WERI-Rb-1 (cell line): ENCODE results near the gene DUXB.

Experiments used
- DNase-seq: peaks from one replicate; pipeline ENCODE4 v3.0.0-alpha.2; 2020
- H3K27ac ChIP-seq: fragments of 250-450 bp; sonication (Bioruptor Pico); 2 replicates; pipeline ENCODE4 v1.5.1; 2020; ENCODE audit warnings: mild to moderate bottlenecking, moderate library complexity
- H3K27me3 ChIP-seq: fragments of 250-450 bp; sonication (Bioruptor Pico); 2 replicates; pipeline ENCODE4 v1.5.1; 2021; ENCODE audit warnings: mild to moderate bottlenecking, low read depth, moderate library complexity; ENCODE audit not compliant: insufficient read depth, severe bottlenecking
- H3K36me3 ChIP-seq: fragments of 250-450 bp; sonication (Bioruptor Pico); 2 replicates; pipeline ENCODE4 v1.5.1; 2020; ENCODE audit warnings: mild to moderate bottlenecking, moderate library complexity
- H3K4me3 ChIP-seq: 2 replicates; pipeline ENCODE4 v1.5.1; 2011; ENCODE audit warnings: low read depth, mild to moderate bottlenecking, control low read depth, low read length
- H3K9me3 ChIP-seq: fragments of 250-450 bp; sonication (Bioruptor Pico); 2 replicates; pipeline ENCODE4 v1.5.1; 2021; ENCODE audit warnings: mild to moderate bottlenecking, moderate library complexity; ENCODE audit not compliant: severe bottlenecking
- TF ChIP-seq, protein P1 (sequence below): IDR thresholded peaks from 2 replicates; pipeline ENCODE4 v1.5.1; 2011; ENCODE audit warnings: low read depth, mild to moderate bottlenecking, control low read depth, inconsistent platforms, low read length

Gene DUXB

DNA sequence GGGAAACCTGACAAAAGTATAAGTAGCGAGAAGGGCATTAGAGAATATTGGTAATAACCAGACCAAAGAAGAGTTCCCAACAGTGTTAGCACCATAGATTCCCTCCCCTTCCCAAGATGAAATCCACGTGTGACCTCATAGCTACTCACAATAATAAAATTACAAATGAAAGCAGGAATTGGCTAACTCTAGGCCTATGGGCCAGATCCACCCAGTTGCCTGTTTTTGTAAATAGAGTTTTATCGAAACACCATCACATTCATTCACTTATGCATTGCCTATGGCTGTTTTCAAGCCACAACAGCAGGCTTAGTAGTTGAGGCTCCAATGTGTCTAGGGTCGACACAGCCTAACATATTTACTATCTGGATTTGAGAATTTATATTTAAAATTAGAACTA, 17.2 kb upstream of the DUXB start:
- H3K27me3 ChIP-seq = no peaks in the 10 kb centered on the region
- H3K36me3 ChIP-seq = no peaks in the 10 kb centered on the region
- H3K27ac ChIP-seq = no peak overlapping the region
- TF ChIP-seq, protein P1, sequence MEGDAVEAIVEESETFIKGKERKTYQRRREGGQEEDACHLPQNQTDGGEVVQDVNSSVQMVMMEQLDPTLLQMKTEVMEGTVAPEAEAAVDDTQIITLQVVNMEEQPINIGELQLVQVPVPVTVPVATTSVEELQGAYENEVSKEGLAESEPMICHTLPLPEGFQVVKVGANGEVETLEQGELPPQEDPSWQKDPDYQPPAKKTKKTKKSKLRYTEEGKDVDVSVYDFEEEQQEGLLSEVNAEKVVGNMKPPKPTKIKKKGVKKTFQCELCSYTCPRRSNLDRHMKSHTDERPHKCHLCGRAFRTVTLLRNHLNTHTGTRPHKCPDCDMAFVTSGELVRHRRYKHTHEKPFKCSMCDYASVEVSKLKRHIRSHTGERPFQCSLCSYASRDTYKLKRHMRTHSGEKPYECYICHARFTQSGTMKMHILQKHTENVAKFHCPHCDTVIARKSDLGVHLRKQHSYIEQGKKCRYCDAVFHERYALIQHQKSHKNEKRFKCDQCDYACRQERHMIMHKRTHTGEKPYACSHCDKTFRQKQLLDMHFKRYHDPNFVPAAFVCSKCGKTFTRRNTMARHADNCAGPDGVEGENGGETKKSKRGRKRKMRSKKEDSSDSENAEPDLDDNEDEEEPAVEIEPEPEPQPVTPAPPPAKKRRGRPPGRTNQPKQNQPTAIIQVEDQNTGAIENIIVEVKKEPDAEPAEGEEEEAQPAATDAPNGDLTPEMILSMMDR = no peak
- no peak for DNase-seq
- no peak overlapping the region for H3K4me3 ChIP-seq
- H3K9me3 ChIP-seq = peaks cover 3% of the 10 kb centered on the region

DNA sequence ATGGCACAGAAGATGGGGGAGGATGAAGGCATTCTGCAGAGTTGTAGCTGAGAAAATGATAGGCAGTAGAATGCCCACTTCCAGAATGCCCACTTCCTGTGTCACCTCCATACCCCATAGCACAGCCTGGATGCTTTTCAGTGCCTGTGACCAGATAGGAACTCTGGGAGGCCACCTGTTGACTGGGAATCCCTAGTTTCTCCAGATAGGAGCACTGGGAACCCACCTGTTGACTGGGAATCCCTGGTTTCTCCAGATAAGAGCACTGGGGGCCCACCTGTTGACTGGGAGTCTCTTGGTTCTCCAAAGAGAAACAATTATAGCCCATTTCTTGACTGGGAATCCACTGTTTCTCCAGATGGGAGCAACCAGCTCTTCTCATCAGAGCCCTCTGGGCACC, 13.4 kb upstream of the DUXB start:
- DNase-seq = no peak
- Histone ChIP-seq H3K36me3 (no peaks in the 10 kb centered on the region), H3K27ac (no peak overlapping the region), H3K27me3 (no peaks in the 10 kb centered on the region), H3K4me3 (no peak overlapping the region), H3K9me3 (peaks cover 9% of the 10 kb centered on the region)
- TF ChIP-seq, protein P1 = no peak

DNA sequence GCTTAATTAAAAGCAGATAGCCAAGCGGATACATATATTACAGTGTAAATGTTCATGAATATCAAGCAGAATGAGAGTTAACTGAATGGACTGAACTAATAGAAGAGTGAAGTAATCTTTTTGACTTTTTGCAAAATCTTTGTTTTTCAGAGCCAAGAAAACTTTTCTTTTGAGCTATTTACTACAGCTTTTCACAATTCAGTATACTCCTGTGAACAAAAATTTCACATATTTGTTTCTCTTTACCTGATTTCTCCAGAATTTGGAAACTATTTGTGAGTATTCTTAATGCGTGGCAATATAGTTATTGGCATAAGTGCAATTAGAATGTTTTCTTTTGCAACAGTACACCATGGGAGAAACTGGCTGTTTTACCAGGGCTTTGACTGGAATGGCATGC, 9.1 kb upstream of the DUXB start:
- no peak overlapping the region for H3K4me3 ChIP-seq
- TF ChIP-seq, protein P1 = no peak
- no peak overlapping the region for H3K27ac ChIP-seq
- no peak for DNase-seq
- peaks cover 6% of the 10 kb centered on the region for H3K9me3 ChIP-seq
- no peaks in the 10 kb centered on the region for H3K36me3 ChIP-seq
- no peaks in the 10 kb centered on the region for H3K27me3 ChIP-seq

DNA sequence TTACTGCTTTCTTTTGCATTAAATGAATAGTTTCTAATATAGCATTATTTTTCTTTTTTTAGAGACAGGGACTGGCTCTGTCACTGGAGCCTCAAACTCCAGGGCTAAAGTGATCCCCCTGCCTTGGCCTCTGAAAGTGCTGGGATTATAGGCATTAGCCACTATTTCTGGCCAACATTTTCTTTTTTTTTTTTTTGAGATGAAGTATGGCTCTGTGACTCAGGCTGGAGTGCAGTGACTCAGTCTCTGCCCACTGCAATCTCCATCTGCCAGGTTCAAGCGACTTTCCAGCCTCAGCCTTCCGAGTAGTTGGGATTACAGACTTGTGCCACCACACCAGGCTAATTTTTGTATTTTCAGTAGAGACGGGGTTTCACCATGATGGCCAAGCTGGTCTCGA, 2.0 kb upstream of the DUXB start:
- Histone ChIP-seq H3K27ac (peak overlapping the region; percentile 1; the same call in 1 of the 2 replicates), H3K9me3 (no peaks in the 10 kb centered on the region), H3K27me3 (no peaks in the 10 kb centered on the region), H3K4me3 (no peak overlapping the region), H3K36me3 (no peaks in the 10 kb centered on the region)
- DNase-seq = peak; percentile 13
- TF ChIP-seq, protein P1 = no peak

DNA sequence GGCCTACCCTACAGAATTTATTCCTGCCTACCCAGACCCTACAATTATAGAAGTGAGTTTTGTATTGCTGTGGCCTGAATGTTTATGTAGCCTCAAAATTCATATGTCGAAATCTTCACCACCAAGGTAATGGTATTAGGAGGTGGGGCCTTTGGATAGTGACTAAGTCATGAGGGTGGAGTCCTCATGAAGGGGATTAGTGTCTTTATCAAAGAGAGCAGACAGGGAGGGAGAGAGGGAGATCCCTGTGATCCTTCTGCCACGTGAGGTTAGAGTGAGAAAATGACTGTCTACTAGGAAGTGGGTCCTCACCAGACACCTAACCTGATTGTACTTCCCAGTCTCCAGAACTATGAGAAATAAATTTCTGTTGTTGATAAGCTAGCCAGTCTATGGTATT, 981 bp upstream of the DUXB start:
- H3K27ac ChIP-seq = peak overlapping the region; percentile 58
- H3K36me3 ChIP-seq = no peaks in the 10 kb centered on the region
- peak overlapping the region; percentile 32 for H3K4me3 ChIP-seq
- H3K9me3 ChIP-seq = no peaks in the 10 kb centered on the region
- H3K27me3 ChIP-seq = no peaks in the 10 kb centered on the region
- peak; percentile 65 for DNase-seq
- TF ChIP-seq, protein P1 = no peak

DNA sequence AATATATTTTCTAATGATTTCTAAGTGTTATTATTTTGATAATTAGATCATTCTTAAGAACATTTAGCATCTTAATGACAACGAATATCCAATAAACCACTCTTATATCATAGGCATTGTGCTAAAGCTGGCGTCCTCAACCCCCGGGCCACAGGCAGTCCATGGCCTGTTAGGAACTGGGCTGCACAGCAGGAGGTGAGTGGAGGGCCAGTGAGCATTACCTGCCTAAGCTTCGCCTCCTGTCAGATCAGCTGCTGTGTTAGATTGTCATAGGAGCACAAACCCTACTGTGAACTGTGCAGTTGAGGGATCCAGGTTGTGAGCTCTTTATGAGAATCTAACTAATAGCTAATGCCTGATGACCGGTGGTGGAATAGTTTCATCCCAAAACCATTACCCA, 3.7 kb downstream of the DUXB start:
- H3K36me3 ChIP-seq = peaks cover 8% of the 10 kb centered on the region; the same call in 1 of the 2 replicates
- DNase-seq = peak; percentile 65
- TF ChIP-seq, protein P1 = no peak
- H3K27me3 ChIP-seq = no peaks in the 10 kb centered on the region
- H3K4me3 ChIP-seq = no peak overlapping the region
- no peak overlapping the region for H3K27ac ChIP-seq
- H3K9me3 ChIP-seq = no peaks in the 10 kb centered on the region
